HG03469 (cell line): ENCODE data around the gene ZCRB1.

Experiments used
- ATAC-seq: cut with Tn5 transposase; IDR thresholded peaks from one replicate; pipeline ENCODE4 v1.9.1; 2021; ENCODE audit warnings: mild to moderate bottlenecking, moderate library complexity, moderate number of reproducible peaks; ENCODE audit not compliant: unreplicated experiment

Gene ZCRB1

DNA sequence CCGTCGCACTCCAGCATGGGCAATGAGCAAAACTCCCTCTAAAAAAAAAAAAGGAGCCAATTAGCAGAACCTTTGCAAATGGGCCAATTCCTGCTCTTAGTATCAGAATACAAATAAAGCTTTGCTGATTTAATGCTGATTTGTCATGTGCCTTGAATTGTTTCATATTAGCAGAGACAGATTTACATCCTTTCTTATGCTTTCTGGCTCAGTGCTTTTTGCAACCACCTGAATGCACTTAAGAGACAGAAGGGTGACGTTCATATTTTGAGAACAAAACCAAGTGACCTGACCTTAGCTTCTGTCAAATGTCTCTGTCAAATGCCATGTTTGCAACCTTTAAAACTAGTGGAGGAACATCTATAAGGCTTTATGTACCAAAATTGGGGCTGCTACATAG lies 44.0 kb downstream of the ZCRB1 start:
- no peak for ATAC-seq

DNA sequence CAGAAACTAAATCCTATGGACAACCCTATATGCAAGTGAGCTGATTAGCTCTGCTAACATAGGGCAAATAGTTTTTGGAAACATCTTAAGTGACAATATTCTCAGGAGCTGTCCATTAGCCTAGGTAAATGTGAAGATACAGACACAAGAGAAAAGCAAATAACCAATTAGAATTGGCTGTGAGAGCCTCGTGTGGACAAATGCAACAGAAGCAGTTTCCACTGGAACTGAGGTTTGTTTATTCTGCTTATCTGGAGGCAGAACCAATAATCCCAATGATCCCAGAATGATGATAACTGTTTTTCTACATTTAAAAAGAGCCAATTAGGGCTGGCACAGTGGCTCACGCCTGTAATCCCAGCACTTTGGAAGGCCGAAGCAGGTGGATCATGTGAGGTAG lies 44.6 kb downstream of the ZCRB1 start:
- no peak for ATAC-seq

DNA sequence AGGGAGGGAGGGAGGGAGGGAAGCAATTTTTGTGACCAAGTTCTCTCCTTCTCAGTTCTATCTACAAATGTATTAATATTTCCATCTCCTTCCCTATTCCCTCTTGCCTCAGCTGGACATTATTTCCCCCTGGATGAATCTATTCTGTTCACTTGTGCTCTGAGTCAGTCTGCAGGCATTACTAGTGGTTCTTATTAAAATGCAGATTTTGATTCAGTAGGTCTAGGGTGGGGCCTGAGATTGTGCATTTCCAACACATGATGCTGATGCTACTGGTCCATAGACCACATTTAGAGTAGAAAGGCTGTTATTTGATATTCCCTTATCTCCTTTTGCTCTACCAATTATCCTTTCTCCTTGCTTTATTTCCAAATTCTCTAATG lies 47.8 kb downstream of the ZCRB1 start:
- no peak for ATAC-seq

DNA sequence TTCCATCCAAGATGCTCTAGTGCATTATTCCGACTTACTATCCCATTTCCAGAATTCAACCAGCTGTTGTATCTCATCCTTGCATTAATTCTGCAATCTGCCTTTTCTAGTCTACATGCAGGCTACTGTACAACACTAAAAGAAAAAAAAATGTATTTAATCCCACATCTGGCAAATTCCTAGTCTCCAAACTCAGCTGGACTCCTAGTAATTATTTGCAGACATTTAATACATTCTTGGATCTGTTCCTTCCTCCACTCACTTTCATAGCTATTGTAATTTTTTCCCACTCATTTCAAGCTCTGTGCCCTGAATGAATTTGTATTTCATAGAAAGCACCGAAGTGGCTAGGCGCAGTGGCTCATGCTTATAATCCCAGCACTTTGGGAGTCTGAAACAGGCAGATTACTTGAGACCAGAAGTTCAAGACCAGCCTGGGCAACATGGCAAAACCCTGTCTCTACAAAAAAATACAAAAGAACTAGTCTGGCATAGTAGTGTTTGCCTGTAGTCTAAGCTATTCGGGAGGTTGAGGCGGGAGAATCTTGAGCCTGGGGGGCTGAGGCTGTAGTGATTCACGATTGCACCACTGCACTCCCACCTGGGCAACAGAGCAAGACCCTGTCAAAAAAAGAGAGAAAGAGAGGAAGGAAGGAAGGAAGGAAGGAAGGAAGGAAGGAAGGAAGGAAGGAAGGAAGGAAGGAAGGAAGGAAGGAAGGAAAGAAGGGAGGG lies 48.3 kb downstream of the ZCRB1 start:
- ATAC-seq: no peak

DNA sequence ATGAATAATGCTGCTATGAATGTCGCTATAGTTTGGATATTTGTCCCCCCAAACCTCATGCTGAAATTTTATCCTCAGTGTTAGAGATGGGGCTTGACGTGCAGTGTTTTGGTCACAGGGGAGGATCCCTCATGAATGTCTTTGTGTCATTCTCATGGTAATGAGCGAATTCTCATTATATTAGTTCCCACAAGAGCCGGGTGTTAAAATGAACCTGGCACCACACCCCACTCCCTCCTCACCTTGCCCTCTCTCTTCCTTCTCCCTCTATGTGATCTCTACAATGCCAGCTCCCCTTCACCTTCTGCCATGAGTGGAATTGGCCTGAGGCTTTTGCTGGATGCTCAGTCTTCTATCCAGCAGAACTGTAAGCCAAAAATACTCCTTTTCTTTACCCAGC lies 50.4 kb downstream of the ZCRB1 start:
- ATAC-seq: no peak

DNA sequence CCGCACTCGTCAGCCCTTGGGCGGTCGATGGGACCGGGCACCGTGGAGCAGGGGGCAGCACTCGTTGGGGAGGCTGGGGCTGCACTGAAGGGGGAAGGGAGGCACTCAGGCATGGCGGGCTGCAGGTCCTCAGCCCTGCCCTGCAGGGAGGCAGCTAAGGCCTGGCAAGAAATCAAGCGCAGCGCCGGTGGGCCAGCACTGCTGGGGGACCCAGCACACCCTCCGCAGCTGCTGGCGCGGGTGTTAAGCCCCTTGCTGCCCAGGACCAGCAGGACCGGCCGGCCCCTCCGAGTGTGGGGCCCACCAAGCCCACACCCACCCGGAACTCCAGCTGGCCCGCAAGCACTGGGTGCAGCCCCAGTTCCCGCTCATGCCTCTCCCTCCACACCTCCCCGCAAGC lies 52.2 kb downstream of the ZCRB1 start:
- no peak for ATAC-seq

DNA sequence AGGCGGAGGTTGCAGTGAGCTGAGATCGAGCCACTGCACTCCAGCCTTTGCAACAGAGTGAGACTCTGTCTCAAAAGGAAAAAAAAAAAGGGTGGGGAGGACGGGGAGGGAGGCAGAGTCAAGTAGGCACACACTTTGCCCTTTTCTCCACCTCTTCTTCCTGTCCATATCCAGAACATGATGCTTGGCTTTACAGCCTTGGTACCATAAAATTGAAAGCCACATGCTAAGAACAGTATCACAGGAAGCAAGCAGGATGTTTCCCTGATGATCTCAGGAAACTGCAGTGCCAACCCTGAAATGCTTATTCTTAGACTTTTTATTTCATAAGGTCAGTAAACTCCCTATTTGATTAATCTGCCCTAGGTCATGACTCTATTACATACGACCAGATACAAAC lies 55.3 kb downstream of the ZCRB1 start:
- no peak for ATAC-seq

DNA sequence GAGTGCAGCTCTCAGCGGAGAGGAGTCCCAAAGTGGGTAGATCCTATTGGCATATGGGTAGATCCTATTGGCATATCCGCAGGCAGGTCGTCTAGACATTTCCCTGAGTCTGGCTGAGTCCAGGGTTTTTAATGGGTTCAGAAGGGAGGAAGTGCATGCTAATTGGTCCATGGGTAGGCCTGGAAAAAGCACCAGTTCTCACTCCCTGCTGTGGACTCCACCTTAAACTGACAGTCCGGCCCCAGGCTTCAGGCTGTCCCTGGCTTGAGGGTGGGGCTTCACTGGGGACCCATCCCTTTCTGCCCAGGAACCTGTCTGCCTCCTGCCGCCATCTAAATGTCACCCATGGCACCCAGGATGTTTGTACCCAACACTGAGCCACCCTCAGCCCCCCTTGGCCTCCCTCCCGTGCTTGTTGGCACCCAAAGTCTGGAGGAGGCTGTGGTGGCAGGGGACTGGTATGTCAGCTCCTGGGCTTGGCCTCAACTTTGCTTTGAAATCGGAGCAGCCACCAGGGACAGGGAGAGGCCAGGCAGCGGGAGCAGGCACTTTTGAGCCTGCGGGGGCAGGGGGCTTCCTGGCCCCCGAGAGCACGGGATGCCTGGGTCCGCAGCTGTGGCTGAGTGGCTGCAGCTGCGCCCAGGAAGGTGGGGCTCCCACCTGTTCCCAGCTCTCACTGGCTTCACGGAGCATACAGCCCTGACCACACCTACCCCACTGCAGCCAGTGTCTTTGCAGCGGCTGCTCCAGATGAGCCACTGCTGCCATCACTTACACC lies 58.3 kb downstream of the ZCRB1 start:
- no peak for ATAC-seq

DNA sequence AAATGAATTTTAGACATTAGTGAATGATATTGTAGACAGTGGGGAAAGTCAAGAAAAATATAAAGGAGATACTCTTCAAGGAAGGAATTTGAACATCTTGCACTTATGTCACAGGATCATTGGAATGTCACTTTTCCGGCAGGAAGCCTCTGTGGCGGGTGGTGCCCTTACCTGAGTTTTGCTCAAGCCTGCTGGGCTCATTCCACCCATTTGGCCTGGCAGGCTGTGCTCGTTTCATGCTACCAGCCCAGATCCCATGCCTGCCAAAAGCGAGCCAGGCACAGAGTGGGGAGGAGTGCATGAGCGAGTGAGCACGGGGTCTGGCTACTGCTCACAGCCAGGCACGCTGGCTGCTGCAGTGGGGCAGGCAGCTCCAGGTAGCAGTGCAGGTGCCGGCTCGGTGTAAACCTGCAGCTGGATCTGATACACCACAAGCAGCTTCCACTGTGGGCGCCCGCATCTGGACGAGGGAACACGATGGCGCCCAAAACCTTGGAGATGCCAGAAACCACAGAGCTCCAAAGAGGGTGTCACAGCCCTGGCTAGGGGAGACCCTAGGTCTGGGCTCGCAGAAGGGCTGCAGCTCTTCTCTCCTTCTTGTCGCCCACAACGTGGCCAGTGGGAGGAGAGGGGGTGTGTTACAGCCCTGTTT lies 59.2 kb downstream of the ZCRB1 start:
- ATAC-seq: no peak

DNA sequence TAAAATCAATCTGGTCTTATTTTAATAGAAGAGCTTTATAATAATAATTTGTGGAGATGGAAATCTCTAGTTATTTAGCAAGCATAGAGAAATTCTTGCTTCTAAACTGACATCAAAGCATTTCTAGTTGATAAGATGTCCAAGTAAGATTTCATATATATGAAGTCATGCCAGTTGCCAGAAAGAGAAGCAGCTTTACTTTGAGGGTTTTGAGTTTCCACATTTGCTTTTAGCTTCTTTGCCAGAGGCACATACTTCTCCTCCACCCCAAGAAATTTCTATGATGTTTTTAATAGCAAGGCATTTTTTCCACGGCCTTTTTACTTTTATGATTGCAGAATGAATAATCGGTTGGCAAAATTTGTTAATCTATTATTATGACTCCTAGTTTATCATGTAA lies 63.6 kb downstream of the ZCRB1 start:
- no peak for ATAC-seq
